GM23338 (cell line): Measurements from ENCODE around the gene TDP2. TPM values are rescaled to one million over a fixed set of nuclear protein-coding genes. Genes with fewer than 3 reads are reported as not detected.

Source experiments
- ATAC-seq: fragments of 200-7000 bp; cut with Tn5 transposase; 3 replicates; pipeline ENCODE4 v1.9.1; 2020
- DNase-seq: peaks from one replicate; pipeline ENCODE4 v3.0.0-alpha.2; 2015; ENCODE audit warnings: low spot score
- H2AFZ ChIP-seq: fragments of 200-600 bp; sonication (generic); 2 replicates; pipeline ENCODE4 v1.8.0; 2016; ENCODE audit warnings: antibody characterized with exemption, mild to moderate bottlenecking, moderate library complexity
- H3F3A ChIP-seq: fragments of 200-600 bp; sonication (generic); replicated peaks from 2 replicates; pipeline ENCODE4 v1.8.0; 2017; ENCODE audit warnings: antibody characterized with exemption, mixed run types, low read depth
- H3K27ac ChIP-seq: fragments of 200-600 bp; sonication (generic); 2 replicates; pipeline ENCODE4 v1.6.1; 2016; ENCODE audit warnings: low read depth
- H3K27me3 ChIP-seq: fragments of 200-600 bp; sonication (generic); 2 replicates; pipeline ENCODE4 v1.8.0; 2016; ENCODE audit warnings: mild to moderate bottlenecking, mixed run types, moderate library complexity; ENCODE audit not compliant: insufficient read depth
- H3K36me3 ChIP-seq: fragments of 200-600 bp; sonication (generic); 2 replicates; pipeline ENCODE4 v1.8.0; 2016; ENCODE audit warnings: mild to moderate bottlenecking; ENCODE audit not compliant: insufficient read depth
- H3K4me1 ChIP-seq: fragments of 200-600 bp; sonication (generic); 2 replicates; pipeline ENCODE4 v1.8.0; 2016; ENCODE audit warnings: mild to moderate bottlenecking, moderate library complexity; ENCODE audit not compliant: insufficient read depth
- H3K4me2 ChIP-seq: fragments of 200-600 bp; sonication (generic); 2 replicates; pipeline ENCODE4 v1.7.1; 2017; ENCODE audit warnings: mixed run types
- H3K4me3 ChIP-seq: fragments of 200-600 bp; sonication (generic); 2 replicates; pipeline ENCODE4 v1.6.1; 2016; ENCODE audit warnings: mixed run types
- H3K79me2 ChIP-seq: fragments of 200-600 bp; sonication (generic); replicated peaks from 2 replicates; pipeline ENCODE4 v1.8.0; 2017; ENCODE audit warnings: mild to moderate bottlenecking; ENCODE audit not compliant: insufficient read depth
- H3K9me2 ChIP-seq: fragments of 200-600 bp; sonication (generic); 2 replicates; pipeline ENCODE4 v1.8.0; 2017; ENCODE audit not compliant: insufficient read depth
- H4K20me1 ChIP-seq: fragments of 200-600 bp; sonication (generic); replicated peaks from 2 replicates; pipeline ENCODE4 v1.8.0; 2017; ENCODE audit warnings: mild to moderate bottlenecking; ENCODE audit not compliant: insufficient read depth
- H3K27ac Mint-ChIP-seq: 2 replicates; pipeline ENCODE4 v1.8.0; 2020; ENCODE audit warnings: inconsistent platforms, mild to moderate bottlenecking, moderate library complexity, mixed read lengths
- H3K27me3 Mint-ChIP-seq: 3 replicates; pipeline ENCODE4 v1.8.0; 2022; ENCODE audit warnings: low read depth, mild to moderate bottlenecking, moderate library complexity, mixed read lengths, inconsistent platforms; ENCODE audit not compliant: insufficient read depth, poor library complexity
- H3K36me3 Mint-ChIP-seq: 3 replicates; pipeline ENCODE4 v1.8.0; 2021; ENCODE audit warnings: low read depth, mild to moderate bottlenecking, inconsistent platforms, moderate library complexity, mixed read lengths
- H3K4me1 Mint-ChIP-seq: 3 replicates; pipeline ENCODE4 v1.8.0; 2020; ENCODE audit warnings: mild to moderate bottlenecking, inconsistent platforms, mixed read lengths
- H3K4me3 Mint-ChIP-seq: 3 replicates; pipeline ENCODE4 v1.8.0; 2021; ENCODE audit warnings: moderate library complexity, mild to moderate bottlenecking, inconsistent platforms, mixed read lengths
- H3K9me3 Mint-ChIP-seq: 3 replicates; pipeline ENCODE4 v1.8.0; 2020; ENCODE audit warnings: moderate library complexity, mild to moderate bottlenecking, inconsistent platforms, mixed read lengths
- CREB1 ChIP-seq: fragments of 250-450 bp; sonication (Bioruptor Pico); IDR thresholded peaks from 2 replicates; pipeline ENCODE4 v1.5.0; 2020; ENCODE audit warnings: low read depth, mild to moderate bottlenecking, moderate library complexity
- CTCF ChIP-seq, 2 experiments: fragments of 200-600 bp in 1 of 2; sonication (generic) in 1 of 2; conservative IDR thresholded peaks; 2 replicates each; pipeline versions ENCODE4 v1.5.1 to v1.6.1; 2016 to 2017; ENCODE audit warnings: antibody characterized with exemption in 2 of 2, low read depth in 2 of 2, mild to moderate bottlenecking in 2 of 2, moderate library complexity in 1 of 2
- ETS1 ChIP-seq: IDR thresholded peaks from 2 replicates; pipeline ENCODE4 v1.6.1; 2016; ENCODE audit warnings: antibody characterized with exemption
- EZH2phosphoT487 ChIP-seq: fragments of 200-600 bp; sonication (generic); IDR thresholded peaks from one replicate; pipeline ENCODE4 v1.8.1; 2018; ENCODE audit warnings: antibody characterized with exemption; ENCODE audit not compliant: unreplicated experiment
- NANOG ChIP-seq: IDR thresholded peaks from 2 replicates; pipeline ENCODE4 v1.6.1; 2016; ENCODE audit warnings: antibody characterized with exemption, borderline replicate concordance
- POLR2AphosphoS5 ChIP-seq: IDR thresholded peaks from 2 replicates; pipeline ENCODE4 v1.6.1; 2016; ENCODE audit warnings: antibody characterized with exemption, low read depth
- REST ChIP-seq: IDR thresholded peaks from one replicate; pipeline ENCODE4 v1.6.1; 2018; ENCODE audit warnings: antibody characterized with exemption; ENCODE audit not compliant: unreplicated experiment
- STAT1 ChIP-seq: IDR thresholded peaks from one replicate; pipeline ENCODE4 v1.6.1; 2016; ENCODE audit warnings: antibody characterized with exemption; ENCODE audit not compliant: unreplicated experiment
- ZNF114 ChIP-seq: fragments of 250-450 bp; sonication (Bioruptor Pico); IDR thresholded peaks from 2 replicates; pipeline ENCODE4 v1.5.0; 2020; ENCODE audit warnings: mild to moderate bottlenecking, moderate library complexity
- polyA plus RNA-seq: library from polyadenylated mRNA; unstranded; fragments of >200 nt; fragmentation: Nextera tagmentation; extraction: Ambion mirVana; gene quantifications from 2 replicates; pipeline ENCODE4 v1.2.1, GENCODE V29; 2016
- total RNA-seq: library from RNA; depleted of rRNA; stranded (reverse); fragments of >200 nt; shearing (Covaris generic); gene quantifications from 2 replicates; pipeline ENCODE4 v1.2.3, GENCODE V29; 2014

The TDP2 gene
- total and polyA plus RNA-seq, 2 experiments from 2014 or later: 46.8 to 47.8 TPM

- Mint-ChIP-seq H3K27me3 (no peaks in the 10 kb centered on the region), H3K4me1 (no peaks in the 10 kb centered on the region), H3K9me3 (no peaks in the 10 kb centered on the region; the same call in 1 of the 3 replicates), H3K4me3 (no peak overlapping the region), H3K36me3 (no peaks in the 10 kb centered on the region), H3K27ac (no peak overlapping the region)
- no peaks in the 10 kb centered on the region for H3K27me3 ChIP-seq
- H2AFZ ChIP-seq: peak overlapping the region; percentile 81
- no peaks in the 10 kb centered on the region for H3F3A ChIP-seq
- no peaks in the 10 kb centered on the region for H4K20me1 ChIP-seq
- H3K79me2 ChIP-seq: no peaks in the 10 kb centered on the region
- TF ChIP-seq CTCF (conservative IDR thresholded peaks at IDR 0.05; ENCODE audit: low read depth in 2 of 2) (no peak), NANOG (no peak), ZNF114 (no peak), EZH2phosphoT487 (no peak), ETS1 (no peak), POLR2AphosphoS5 (no peak)
- no peak overlapping the region for H3K4me2 ChIP-seq
- no peak overlapping the region for H3K27ac ChIP-seq
- H3K36me3 ChIP-seq: no peaks in the 10 kb centered on the region
- DNase-seq: no peak
- H3K4me3 ChIP-seq: no peak overlapping the region
- H3K4me1 ChIP-seq: no peaks in the 10 kb centered on the region
- no peaks in the 10 kb centered on the region for H3K9me2 ChIP-seq
- no peak for ATAC-seq
These were observed 60.3 kb downstream of the TDP2 start for GRCh38 chr6:24606200-24606930.

- ATAC-seq: no peak
- no peak overlapping the region for H3K27ac Mint-ChIP-seq
- no peak overlapping the region for H3K27ac ChIP-seq
- TF ChIP-seq CREB1 (CRISPR knock-in tag) (no peak), POLR2AphosphoS5 (no peak), NANOG (no peak), ETS1 (no peak), REST (no peak), STAT1 (no peak)
These were observed 63.5 kb downstream of the TDP2 start for GRCh38 chr6:24603241-24603640.

More at GRCh38 chr6:24603241-24603640, 63.5 kb downstream of the TDP2 start:
- Mint-ChIP-seq H3K4me1 (0 out of 3 replicates have a peak, but pooled peaks cover 3% of the 10 kb centered on the region), H3K9me3 (no peaks in the 10 kb centered on the region; the same call in 2 of the 3 replicates), H3K27me3 (peaks cover 5% of the 10 kb centered on the region), H3K4me3 (no peak overlapping the region), H3K36me3 (0 out of 3 replicates have a peak, but pooled peaks cover 1% of the 10 kb centered on the region)
- Histone ChIP-seq H3K4me2 (no peak overlapping the region), H3K36me3 (no peaks in the 10 kb centered on the region), H2AFZ (no peak overlapping the region), H4K20me1 (no peaks in the 10 kb centered on the region), H3K9me2 (0 out of 2 replicates have a peak, but pooled peaks cover 1% of the 10 kb centered on the region), H3K4me3 (no peak overlapping the region), H3F3A (no peaks in the 10 kb centered on the region), H3K27me3 (no peaks in the 10 kb centered on the region), H3K79me2 (no peaks in the 10 kb centered on the region), H3K4me1 (no peaks in the 10 kb centered on the region)
- no peak for DNase-seq
